Loucy (cell line): Measurements from ENCODE around the gene ANO2.

Experiments
- CTCF ChIP-seq: fragments of 200-600 bp; sonication (generic); conservative IDR thresholded peaks from 2 replicates; pipeline ENCODE4 v1.5.1; 2014; ENCODE audit warnings: mild to moderate bottlenecking, antibody characterized with exemption, low read length
- EZH2phosphoT487 ChIP-seq: fragments of 200-600 bp; IDR thresholded peaks from 2 replicates; pipeline ENCODE4 v1.6.1; 2018; ENCODE audit warnings: antibody characterized with exemption, mild to moderate bottlenecking, moderate library complexity, borderline replicate concordance

GRCh38 chr12:5881666-5882065 is 63.4 kb downstream of the ANO2 start:
- TF ChIP-seq CTCF (no peak), EZH2phosphoT487 (no peak)
